Measurements from ENCODE around the gene CAMKMT.
"Not testable (repeated sequence)": the region's sequence is repeated elsewhere in the genome, so short reads cannot be mapped to it uniquely, and the experiment has no call there.

CAMKMT gene

DNA sequence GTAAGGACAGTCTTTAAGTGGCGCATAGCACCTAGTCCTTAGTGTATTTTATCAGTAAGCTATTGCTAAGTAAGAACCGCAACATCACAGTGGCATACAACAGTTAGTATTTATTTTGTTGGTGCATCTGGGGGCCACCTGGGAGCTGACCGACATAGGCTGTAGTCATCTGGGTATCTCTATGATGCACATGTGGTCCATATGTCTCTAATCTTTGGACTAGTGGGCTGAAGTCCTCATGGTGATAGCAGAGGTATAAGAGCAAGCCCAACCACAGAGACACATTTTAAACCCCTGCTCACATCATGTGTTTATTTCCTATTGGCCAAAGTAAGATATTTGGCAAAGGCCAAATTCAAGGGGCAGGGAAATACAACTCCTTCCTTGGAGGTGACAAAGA, 2.9 kb downstream of the CAMKMT start:
- ChIA-PET POLR2A (ENCODE audit: low non-redundant PET) (no interaction called here), CTCF (no interaction called here)
- TF ChIP-seq CTCF (conservative IDR thresholded peaks at IDR 0.05; ENCODE audit: low read depth), result no peak
- H3K27ac ChIP-seq, result no peak overlapping the region
- DNase-seq (ENCODE audit: low spot score), result no peak

DNA sequence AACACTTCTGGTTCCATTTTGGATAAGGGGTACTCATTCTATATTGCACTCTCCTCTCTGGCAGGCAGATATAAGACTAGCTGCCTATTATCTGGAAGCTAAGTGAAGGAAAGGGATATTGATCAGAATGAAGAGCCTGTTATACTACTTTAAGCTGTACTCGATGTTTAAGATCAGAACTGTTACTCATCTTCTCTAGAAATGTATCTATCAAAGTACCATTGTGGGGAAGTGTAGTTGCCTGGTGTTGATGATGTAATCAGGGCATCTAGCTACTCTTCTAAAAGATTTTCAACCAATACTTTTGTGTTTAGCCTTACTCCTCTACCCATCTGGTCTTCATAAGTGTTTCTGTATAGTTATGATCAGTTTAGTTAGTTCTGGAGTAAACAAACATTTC, 5.8 kb downstream of the CAMKMT start:
- TF ChIP-seq CTCF (conservative IDR thresholded peaks at IDR 0.05; ENCODE audit: low read depth), result no peak
- CTCF ChIA-PET, result interaction anchor here (0.6 kb wide), 2 partner anchors 40 to 538 kb away, joined by 4 to 6 read pairs; no protein-coding TSS in a partner anchor
- POLR2A ChIA-PET (ENCODE audit: low non-redundant PET), result no interaction called here
- no peak for DNase-seq (ENCODE audit: low spot score)
- H3K27ac ChIP-seq, result no peak overlapping the region

DNA sequence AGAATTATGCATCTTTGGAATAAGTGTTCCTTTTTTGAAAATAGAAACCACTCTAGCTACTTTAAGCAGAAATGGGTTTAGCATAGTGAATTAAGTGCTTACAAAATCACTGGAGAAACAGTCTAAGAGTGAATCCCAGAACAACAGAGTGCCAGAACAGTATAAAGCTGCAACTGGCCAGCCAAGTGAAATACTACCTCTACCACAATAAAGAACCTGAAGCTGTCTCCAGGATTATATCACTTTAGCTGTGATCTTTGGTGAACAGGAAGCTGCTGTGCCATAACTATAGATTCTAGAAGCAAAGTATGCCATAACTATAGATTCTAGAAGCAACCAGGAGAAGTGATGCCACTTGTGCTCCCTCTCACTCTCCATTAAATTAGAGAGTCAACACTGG, 7.6 kb downstream of the CAMKMT start:
- no peak for DNase-seq (ENCODE audit: low spot score)
- TF ChIP-seq CTCF (conservative IDR thresholded peaks at IDR 0.05; ENCODE audit: low read depth), result no peak
- ChIA-PET POLR2A (ENCODE audit: low non-redundant PET) (no interaction called here), CTCF (no interaction called here)
- no peak overlapping the region for H3K27ac ChIP-seq

- CTCF ChIA-PET, result no interaction called here
- POLR2A ChIA-PET (ENCODE audit: low non-redundant PET), result no interaction called here
Observed at GRCh38 chr2:44371445-44371844, 9.7 kb downstream of the CAMKMT start.

DNA sequence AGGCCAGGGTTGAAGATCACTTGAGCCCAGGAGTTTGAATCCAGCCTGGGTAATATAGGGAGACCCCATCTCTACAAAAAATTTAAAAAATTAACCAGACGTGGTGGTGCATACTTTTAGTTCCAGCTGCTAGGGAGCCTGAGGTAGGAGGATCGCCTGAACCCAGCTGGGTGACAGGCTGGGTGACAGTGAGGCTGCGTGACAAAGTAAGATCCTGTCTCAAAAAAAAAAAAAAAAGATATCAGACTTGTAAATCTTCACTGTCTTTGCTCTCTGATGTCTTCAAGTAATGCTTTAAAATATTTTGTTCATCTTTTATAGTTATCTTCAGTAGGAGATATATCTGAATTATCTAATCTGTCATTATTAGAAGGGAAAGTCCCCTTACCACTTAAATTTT, 10.5 kb downstream of the CAMKMT start:
- DNase-seq (ENCODE audit: low spot score), result no peak
- TF ChIP-seq CTCF (conservative IDR thresholded peaks at IDR 0.05; ENCODE audit: low read depth), result no peak
- CTCF ChIA-PET, result no interaction called here
- POLR2A ChIA-PET (ENCODE audit: low non-redundant PET), result no interaction called here
- H3K27ac ChIP-seq, result no peak overlapping the region

More at GRCh38 chr2:44371445-44371844, 9.7 kb downstream of the CAMKMT start:
- DNase-seq (ENCODE audit: low spot score), result no peak
- H3K27ac ChIP-seq, result no peak overlapping the region
- no peak for TF ChIP-seq CTCF (conservative IDR thresholded peaks at IDR 0.05; ENCODE audit: low read depth)

- CTCF ChIA-PET, result interaction anchor here (0.5 kb wide), 1 partner anchor 14 kb away, joined by 3 read pairs; no protein-coding TSS in a partner anchor
- POLR2A ChIA-PET (ENCODE audit: low non-redundant PET), result no interaction called here
- DNase-seq (ENCODE audit: low spot score), result no peak
- H3K27ac ChIP-seq, result no peak overlapping the region
- TF ChIP-seq CTCF (conservative IDR thresholded peaks at IDR 0.05; ENCODE audit: low read depth), result no peak
Observed at GRCh38 chr2:44377486-44377885, 15.7 kb downstream of the CAMKMT start.

GRCh38 chr2:44385226-44385625, 23.5 kb downstream of the CAMKMT start:
- H3K27ac ChIP-seq; CTCF ChIA-PET; DNase-seq (ENCODE audit: low spot score); POLR2A ChIA-PET (ENCODE audit: low non-redundant PET): not testable (repeated sequence)

Measured in RWPE1 (cell line).